Ovary (tissue), 9 donors: ENCODE data around the gene PLAGL1. TPM values are rescaled to one million over a fixed set of nuclear protein-coding genes. Genes with fewer than 3 reads are reported as not detected.
A peak's percentile ranks its signal among the peaks of the same experiment; 100 is the strongest.

Experiments
- DNase-seq, 5 donors: peaks; one replicate each; pipeline ENCODE4 v3.0.0-alpha.2; 2019 to 2020
- H3K27ac ChIP-seq, 2 donors: fragments of 200-600 bp; one replicate each; pipeline versions ENCODE4 v1.5.1 to v1.8.0; 2019 to 2022
- H3K27me3 ChIP-seq: fragments of 200-600 bp; one replicate; pipeline ENCODE4 v1.8.0; 2022
- H3K36me3 ChIP-seq: fragments of 200-600 bp; sonication (generic); one replicate; pipeline ENCODE4 v1.5.1; 2019
- H3K4me1 ChIP-seq: one replicate; pipeline ENCODE4 v1.8.1; 2013; ENCODE audit warnings: mild to moderate bottlenecking, moderate library complexity; ENCODE audit not compliant: insufficient read depth
- H3K4me3 ChIP-seq: fragments of 200-600 bp; sonication (generic); one replicate; pipeline ENCODE4 v1.5.1; 2017
- H3K9me3 ChIP-seq, 2 donors: fragments of 200-600 bp in 1 of 2; sonication (generic) in 1 of 2; one replicate each; pipeline versions ENCODE4 v1.5.1 to v1.8.1; 2013 to 2019; ENCODE audit warnings: mild to moderate bottlenecking in 1 of 2, moderate library complexity in 1 of 2
- CTCF ChIP-seq, 3 donors: fragments of 450-650 bp in 2 of 3; fragments of 200-600 bp in 1 of 3; IDR thresholded peaks; one replicate each; pipeline versions ENCODE4 v1.5.1 to v1.8.0; 2016 to 2022; ENCODE audit warnings: antibody characterized with exemption in 3 of 3, mild to moderate bottlenecking in 1 of 3
- EP300 ChIP-seq: sonication (generic); formaldehyde crosslinking; IDR thresholded peaks from one replicate; pipeline ENCODE4 v1.6.1; 2017; ENCODE audit warnings: antibody characterized with exemption
- POLR2A ChIP-seq: fragments of 450-650 bp; IDR thresholded peaks from one replicate; pipeline ENCODE4 v1.6.1; 2017; ENCODE audit warnings: antibody characterized with exemption, mild to moderate bottlenecking, moderate library complexity
- WGBS, 3 donors: extraction: QIAGEN DNeasy Blood & Tissue Kit in 1 of 3; methylation state at CpG; one replicate each; pipeline versions ENCODE4 v1.1.5 to v1.1.7; 2013 to 2017; 5-methylcytosine and 5-hydroxymethylcytosine counted together
- intact Hi-C, 4 donors: fragments of 100-400 bp; cut with DNase I; formaldehyde crosslinking; loops; one replicate each; pipeline versions ENCODE4 v1.11.0 to v1.15.1; 2022 to 2023
- polyA plus RNA-seq, 2 donors: library from polyadenylated mRNA; stranded (reverse); fragments of 200-250 nt in 1 of 2; fragments of 350-450 nt in 1 of 2; fragmentation: Illumina TruSeq in 1 of 2; extraction: RNeasy Lipid Tissue Mini Kit (QIAGEN cat#74804) in 1 of 2; gene quantifications; one replicate each; pipeline ENCODE4 v1.2.3, GENCODE V29; 2013 to 2014
- total RNA-seq, 7 donors: library from RNA; depleted of rRNA in 2 of 7; stranded (reverse); fragments of >200 nt in 2 of 7; fragmentation: NEBNext Ultra II Directional in 3 of 7; extraction: Animal tissue kit (Norgen Biotek cat#: 25700) in 3 of 7; gene quantifications; one replicate each; pipeline versions ENCODE4 v1.1.0 to v1.2.4, GENCODE V29; 2016 to 2023
- donor health status: DM: no; HTN: no; CAD: no; lungs with moderate emphysema.
- donor health status: DM: no; HTN: no; CAD: no.
- donor health status: Bipolar disorder and iron deficiency.
- donor health status: DM: yes; HTN: yes; CAD: no.
- donor health status: DM: no; HTN: no; CAD: no.
- donor health status: DM: yes; HTN: yes; CAD: no.

The PLAGL1 gene
- total and polyA plus RNA-seq, 9 donors = 17.8 to 53.4 (median 32.1) TPM

- Histone ChIP-seq H3K27me3 (no peaks in the 10 kb centered on the region), H3K36me3 (no peaks in the 10 kb centered on the region), H3K9me3 (no peaks in the 10 kb centered on the region), H3K27ac (no peak overlapping the region), H3K4me3 (no peak overlapping the region), H3K4me1 (peaks cover 4% of the 10 kb centered on the region)
- intact Hi-C loops = no loop called here
- DNase-seq = no peak
- 58 to 68% (median 61%) methylated on average over 6 of the region's 6 CpGs for WGBS, 3 donors
- TF ChIP-seq POLR2A (no peak), EP300 (no peak), CTCF (IDR thresholded peaks at IDR 0.05) (no peak)
Measured at GRCh38 chr6:143964674-143965081, 43.4 kb downstream of the PLAGL1 start.

GRCh38 chr6:143963158-143963919 lies 44.7 kb downstream of the PLAGL1 start:
- intact Hi-C loops = no loop called here
- no peak for TF ChIP-seq CTCF (IDR thresholded peaks at IDR 0.05)
- no peak for TF ChIP-seq EP300
- TF ChIP-seq POLR2A = no peak
- Histone ChIP-seq H3K4me3 (no peak overlapping the region), H3K36me3 (no peaks in the 10 kb centered on the region), H3K9me3 (no peaks in the 10 kb centered on the region), H3K4me1 (peaks cover 4% of the 10 kb centered on the region), H3K27me3 (no peaks in the 10 kb centered on the region), H3K27ac (no peak overlapping the region)
- DNase-seq = no peak
- 58 to 65% (median 62%) methylated on average over 7 of the region's 7 CpGs for WGBS, 3 donors

GRCh38 chr6:143961886-143962878 lies 45.9 kb downstream of the PLAGL1 start:
- Histone ChIP-seq H3K9me3 (no peaks in the 10 kb centered on the region), H3K27me3 (no peaks in the 10 kb centered on the region), H3K36me3 (no peaks in the 10 kb centered on the region), H3K4me3 (no peak overlapping the region), H3K4me1 (peaks cover 4% of the 10 kb centered on the region), H3K27ac (no peak overlapping the region)
- peak in 1 of 5 donors; percentile 35 for DNase-seq
- TF ChIP-seq EP300 (no peak), CTCF (IDR thresholded peaks at IDR 0.05) (peak in 1 of 3 donors; percentile 18)
- 57 to 68% (median 60%) methylated on average over 12 of the region's 12 CpGs for WGBS, 3 donors
- intact Hi-C loops = no loop called here

GRCh38 chr6:143961066-143961465 lies 47.0 kb downstream of the PLAGL1 start:
- H3K36me3 ChIP-seq = no peaks in the 10 kb centered on the region
- H3K27ac ChIP-seq = no peak overlapping the region
- intact Hi-C loops = no loop called here
- H3K4me3 ChIP-seq = no peak overlapping the region
- 55 to 70% (median 62%) methylated on average over 3 of the region's 3 CpGs for WGBS, 3 donors
- no peak for DNase-seq
- TF ChIP-seq EP300 = no peak
- no peak for TF ChIP-seq POLR2A
- no peak for TF ChIP-seq CTCF (IDR thresholded peaks at IDR 0.05)
- peaks cover 4% of the 10 kb centered on the region for H3K4me1 ChIP-seq
- H3K27me3 ChIP-seq = no peaks in the 10 kb centered on the region
- H3K9me3 ChIP-seq = no peaks in the 10 kb centered on the region
